ENCODE results near the gene GRB10. TPM values are rescaled to one million over a fixed set of nuclear protein-coding genes. Genes with fewer than 3 reads are reported as not detected.

GRB10 gene
- total and polyA plus RNA-seq, 2 of the 8 experiments (the other 6 are each of a cell fraction or from before 2014, with no cell fraction given): 35.7 to 97.0 TPM

- no peak for TF ChIP-seq SIX5 (IDR thresholded peaks at IDR 0.05; ENCODE audit: low read depth, low read length)
Measured at GRCh38 chr7:50632561-50633413, 149.9 kb downstream of the GRB10 start (continued).

Data from H1 (cell line).